K562 treated with DMSO at 1 percent for 4 hours (cell line): ENCODE data around the gene FBXW12. TPM values are rescaled to one million over a fixed set of nuclear protein-coding genes. Genes with fewer than 3 reads are reported as not detected.

Experiments
- total RNA-seq: library from RNA; unstranded; fragments of 300-600 nt; gene quantifications from 2 replicates; pipeline ENCODE4 v1.2.3, GENCODE V29; 2022; ENCODE audit not compliant: insufficient read depth

FBXW12 gene
- total RNA-seq = not detected in 2 replicates

GRCh38 chr3:48371651-48372376 lies at the start of gene FBXW12:
TSS of gene FBXW12 (plus strand) at chr3:48372219. CDS start at chr3:48372768, 549 bp downstream.

GRCh38 chr3:48333346-48334245 lies 38.4 kb upstream of the FBXW12 start, which contains the start of gene SPINK8:
TSS of gene SPINK8 (minus strand) at chr3:48333661. CDS start at chr3:48328341, 5,320 bp downstream.

GRCh38 chr3:48429960-48430707 lies 58.1 kb downstream of the FBXW12 start, which contains the start of gene PLXNB1:
TSS of gene PLXNB1 (minus strand) at chr3:48430086. CDS start at chr3:48424611, 5,475 bp downstream.

GRCh38 chr3:48439820-48440589 lies 68.0 kb downstream of the FBXW12 start, which contains the start of the genes CCDC51 and TMA7:
TSS of gene CCDC51 (minus strand) at chr3:48440119. CDS start at chr3:48435128, 4,991 bp downstream.
TSS of gene TMA7 (plus strand) at chr3:48440257. CDS start at chr3:48440297, 40 bp downstream.

Other genes with a start within 250 kb of the FBXW12 start
- 34.0 and 43.3 TPM in 2 replicates for gene CDC25A, start 183.8 kb upstream of the FBXW12 start, total RNA-seq
- gene CAMP, start 148.7 kb upstream of the FBXW12 start, total RNA-seq = not detected in 2 replicates
- gene ZNF589, start 131.1 kb upstream of the FBXW12 start, total RNA-seq = 9.0 and 12.8 TPM in 2 replicates
- gene NME6, start 70.9 kb upstream of the FBXW12 start, total RNA-seq = 17.7 and 20.9 TPM in 2 replicates
- gene SPINK8, start 38.6 kb upstream of the FBXW12 start, total RNA-seq = not detected in 2 replicates
- 7.7 and 18.9 TPM in 2 replicates for gene PLXNB1, start 57.9 kb downstream of the FBXW12 start, total RNA-seq
- 5.9 and 8.3 TPM in 2 replicates for gene CCDC51, start 67.9 kb downstream of the FBXW12 start, total RNA-seq
- 174 and 181 TPM in 2 replicates for gene TMA7, start 68.0 kb downstream of the FBXW12 start, total RNA-seq
- 5.6 and 11.9 TPM in 2 replicates for gene ATRIP, start 74.5 kb downstream of the FBXW12 start, total RNA-seq
- gene SHISA5, start 132.0 kb downstream of the FBXW12 start, total RNA-seq = 95.9 and 97.3 TPM in 2 replicates
- 7.0 and 11.4 TPM in 2 replicates for gene PFKFB4, start 184.6 kb downstream of the FBXW12 start, total RNA-seq
- gene UCN2, start 191.6 kb downstream of the FBXW12 start, total RNA-seq = not detected in 2 replicates
- 0.29 and 1.1 TPM in 2 replicates for gene COL7A1, start 223.1 kb downstream of the FBXW12 start, total RNA-seq
- gene UQCRC1, start 237.4 kb downstream of the FBXW12 start, total RNA-seq = 263 and 293 TPM in 2 replicates
- gene TMEM89, start 249.6 kb downstream of the FBXW12 start, total RNA-seq = not detected in 2 replicates